H1 (cell line): Measurements from ENCODE around the gene GALNTL6. TPM values are rescaled to one million over a fixed set of nuclear protein-coding genes. Genes with fewer than 3 reads are reported as not detected.

ENCODE experiments used
- CBX8 ChIP-seq: fragments of 300-800, 300-1000 bp; sonication (generic); IDR thresholded peaks from 2 replicates; pipeline ENCODE4 v1.7.1; 2016; ENCODE audit warnings: low read depth, low read length, borderline replicate concordance
- EGR1 ChIP-seq: IDR thresholded peaks from 2 replicates; pipeline ENCODE4 v1.6.1; 2011; ENCODE audit warnings: low read depth, low read length, borderline replicate concordance
- RBBP5 ChIP-seq: IDR thresholded peaks from 2 replicates; pipeline ENCODE4 v1.7.1; 2012; ENCODE audit warnings: low read depth, mild to moderate bottlenecking, inconsistent platforms, low read length, moderate library complexity, borderline replicate concordance
- RXRA ChIP-seq: IDR thresholded peaks from 2 replicates; pipeline ENCODE4 v1.6.1; 2011; ENCODE audit warnings: low read depth, mild to moderate bottlenecking, low read length, moderate library complexity; ENCODE audit not compliant: insufficient read depth
- polyA plus RNA-seq, 7 experiments: library from polyadenylated mRNA; depleted of rRNA in 3 of 7; stranded (reverse) in 5 of 7; unstranded in 2 of 7; fragments of >200 nt in 5 of 7; fragments of 200-250 nt in 2 of 7; gene quantifications; 1 replicate in 5 of 7; 2 replicates in 1 of 7; 4 replicates in 1 of 7; pipeline versions ENCODE4 v1.2.1 to v1.2.3, GENCODE V29; 2011 to 2013; ENCODE audit warnings: missing spikeins in 2 of 7, mixed read lengths in 2 of 7
- total RNA-seq: library from RNA; stranded (reverse); fragmentation: NEBNext Ultra II Directional; extraction: Animal tissue kit (Norgen Biotek cat#: 25700); gene quantifications from 2 replicates; pipeline ENCODE4 v1.2.1, GENCODE V29; 2021
- TF ChIP-seq, protein P1 (sequence below): IDR thresholded peaks from 2 replicates; pipeline ENCODE4 v1.6.1; 2011; ENCODE audit warnings: low read length, improper control_type of control experiment

Gene GALNTL6
- total and polyA plus RNA-seq, 2 of the 8 experiments (the other 6 are each of a cell fraction or from before 2014, with no cell fraction given) = 0.03 to 0.32 TPM

DNA sequence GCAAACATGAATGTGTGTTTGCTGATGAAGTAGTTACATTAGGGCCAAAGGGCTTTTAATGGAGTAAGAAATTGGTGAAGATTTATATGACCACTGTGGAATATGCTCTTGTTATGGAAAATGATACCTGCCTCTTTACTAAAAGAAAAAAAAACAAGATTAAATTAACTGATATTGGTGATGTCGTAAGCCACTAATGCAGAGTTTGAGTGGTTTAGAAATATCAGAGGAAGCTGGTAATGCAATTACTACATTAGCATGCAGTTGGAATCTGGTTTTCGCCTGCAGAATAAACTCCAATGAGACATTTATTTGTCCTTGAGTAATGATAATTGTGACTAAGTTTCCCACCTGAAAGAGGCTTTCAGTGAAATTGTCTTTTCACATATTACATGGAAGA, 597.9 kb downstream of the GALNTL6 start (continued):
- no peak for TF ChIP-seq EGR1
- TF ChIP-seq, protein P1, sequence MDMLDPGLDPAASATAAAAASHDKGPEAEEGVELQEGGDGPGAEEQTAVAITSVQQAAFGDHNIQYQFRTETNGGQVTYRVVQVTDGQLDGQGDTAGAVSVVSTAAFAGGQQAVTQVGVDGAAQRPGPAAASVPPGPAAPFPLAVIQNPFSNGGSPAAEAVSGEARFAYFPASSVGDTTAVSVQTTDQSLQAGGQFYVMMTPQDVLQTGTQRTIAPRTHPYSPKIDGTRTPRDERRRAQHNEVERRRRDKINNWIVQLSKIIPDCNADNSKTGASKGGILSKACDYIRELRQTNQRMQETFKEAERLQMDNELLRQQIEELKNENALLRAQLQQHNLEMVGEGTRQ = no peak
- TF ChIP-seq CBX8 = no peak
- no peak for TF ChIP-seq RBBP5
- TF ChIP-seq RXRA = no peak
- TF ChIP-seq, all 59 proteins: peak for 0
